ENCODE results near the gene DGKZ. TPM values are rescaled to one million over a fixed set of nuclear protein-coding genes. Genes with fewer than 3 reads are reported as not detected.

Gene DGKZ
- total and polyA plus RNA-seq, 2 donors from 2014 or later = 48.5 to 50.6 TPM

DNA sequence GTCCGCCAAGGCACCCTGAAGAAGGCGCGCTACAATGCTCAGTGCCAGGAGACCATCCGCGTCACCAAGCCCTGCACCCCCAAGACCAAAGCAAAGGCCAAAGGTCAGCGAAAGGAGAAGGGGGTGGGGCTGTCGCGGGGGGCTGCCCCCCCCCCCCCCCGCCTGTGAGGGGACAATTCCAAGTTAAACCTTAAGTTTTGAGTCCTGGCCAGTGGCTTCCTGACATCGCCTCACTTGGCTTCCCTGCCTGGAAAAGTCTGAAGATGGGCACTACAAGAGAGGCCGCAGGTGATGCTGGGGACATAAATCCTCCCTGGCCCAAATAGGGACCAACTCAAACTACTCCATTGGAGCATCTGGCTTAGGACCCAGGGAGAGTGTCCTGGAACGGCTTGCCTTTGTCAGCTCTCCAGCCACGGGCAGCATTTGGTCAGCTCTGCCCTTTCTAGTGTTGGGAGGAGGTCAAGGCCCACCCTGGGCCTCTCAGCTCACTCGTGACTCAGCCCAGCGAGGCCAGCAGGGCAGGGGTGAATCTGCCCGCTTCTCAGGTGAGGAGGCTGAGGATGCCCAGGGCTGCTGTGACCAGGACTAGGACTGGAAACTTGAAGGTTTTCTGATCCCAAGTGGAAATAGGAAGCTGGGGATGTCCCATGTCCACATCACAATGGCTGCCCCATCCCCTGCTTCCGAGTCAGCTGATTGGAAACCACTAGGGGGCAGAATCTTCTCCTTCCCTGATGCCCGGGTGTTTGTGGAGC, 35.6 kb downstream of the DGKZ start:
- Histone ChIP-seq H3K4me1 (ENCODE audit: control insufficient read depth in 2 of 3, insufficient read depth in 2 of 3, low read depth in 1 of 3, low read length in 3 of 3) (peaks cover 0 to 8% (median 4%) of the 10 kb centered on the region in 3 donors), H3K36me3 (ENCODE audit: control insufficient read depth in 2 of 3, insufficient read depth in 3 of 3, low read length in 3 of 3) (no peaks in the 10 kb centered on the region), H3K27me3 (ENCODE audit: control insufficient read depth, insufficient read depth, low read length) (no peaks in the 10 kb centered on the region), H3K4me3 (ENCODE audit: low read length in 3 of 3) (peak overlapping the region in 1 of 3 donors; percentile 64), H3K9me3 (ENCODE audit: control insufficient read depth in 2 of 3, insufficient read depth in 1 of 3, low read length in 3 of 3) (no peaks in the 10 kb centered on the region), H3K9ac (ENCODE audit: low read length in 3 of 3) (no peak overlapping the region), H3K27ac (ENCODE audit: low read depth in 2 of 2, low read length in 2 of 2) (no peak overlapping the region)
- TF ChIP-seq, protein P1, sequence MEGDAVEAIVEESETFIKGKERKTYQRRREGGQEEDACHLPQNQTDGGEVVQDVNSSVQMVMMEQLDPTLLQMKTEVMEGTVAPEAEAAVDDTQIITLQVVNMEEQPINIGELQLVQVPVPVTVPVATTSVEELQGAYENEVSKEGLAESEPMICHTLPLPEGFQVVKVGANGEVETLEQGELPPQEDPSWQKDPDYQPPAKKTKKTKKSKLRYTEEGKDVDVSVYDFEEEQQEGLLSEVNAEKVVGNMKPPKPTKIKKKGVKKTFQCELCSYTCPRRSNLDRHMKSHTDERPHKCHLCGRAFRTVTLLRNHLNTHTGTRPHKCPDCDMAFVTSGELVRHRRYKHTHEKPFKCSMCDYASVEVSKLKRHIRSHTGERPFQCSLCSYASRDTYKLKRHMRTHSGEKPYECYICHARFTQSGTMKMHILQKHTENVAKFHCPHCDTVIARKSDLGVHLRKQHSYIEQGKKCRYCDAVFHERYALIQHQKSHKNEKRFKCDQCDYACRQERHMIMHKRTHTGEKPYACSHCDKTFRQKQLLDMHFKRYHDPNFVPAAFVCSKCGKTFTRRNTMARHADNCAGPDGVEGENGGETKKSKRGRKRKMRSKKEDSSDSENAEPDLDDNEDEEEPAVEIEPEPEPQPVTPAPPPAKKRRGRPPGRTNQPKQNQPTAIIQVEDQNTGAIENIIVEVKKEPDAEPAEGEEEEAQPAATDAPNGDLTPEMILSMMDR (IDR thresholded peaks at IDR 0.05; ENCODE audit: borderline replicate concordance, extremely low read depth, insufficient read depth) = peak; percentile 34
- FAIRE-seq (no peak), DNase-seq (peak in 4 of 5 donors; percentile 50 to 77 (median 64))
- intact Hi-C loops (cut with DNase I) = loop anchor here (10.0 kb wide), 1 partner anchor 152 kb away; no protein-coding TSS in a partner anchor

GRCh38 chr11:46383404-46383758, 36.1 kb downstream of the DGKZ start:
- no peak overlapping the region for H3K4me3 ChIP-seq (ENCODE audit: low read length in 3 of 3)
- H3K27ac ChIP-seq (ENCODE audit: low read depth in 2 of 2, low read length in 2 of 2) = no peak overlapping the region
- no peaks in the 10 kb centered on the region for H3K9me3 ChIP-seq (ENCODE audit: control insufficient read depth in 2 of 3, insufficient read depth in 1 of 3, low read length in 3 of 3)
- no peak for FAIRE-seq
- intact Hi-C loops (cut with DNase I) = loop anchor here (10.0 kb wide), 1 partner anchor 151 kb away; no protein-coding TSS in a partner anchor
- TF ChIP-seq, protein P1 (IDR thresholded peaks at IDR 0.05; ENCODE audit: borderline replicate concordance, extremely low read depth, insufficient read depth) = no peak
- DNase-seq = no peak
- H3K27me3 ChIP-seq (ENCODE audit: control insufficient read depth, insufficient read depth, low read length) = no peaks in the 10 kb centered on the region
- H3K36me3 ChIP-seq (ENCODE audit: control insufficient read depth in 2 of 3, insufficient read depth in 3 of 3, low read length in 3 of 3) = no peaks in the 10 kb centered on the region
- peaks cover 0 to 8% (median 4%) of the 10 kb centered on the region in 3 donors for H3K4me1 ChIP-seq (ENCODE audit: control insufficient read depth in 2 of 3, insufficient read depth in 2 of 3, low read depth in 1 of 3, low read length in 3 of 3)
- no peak overlapping the region for H3K9ac ChIP-seq (ENCODE audit: low read length in 3 of 3)

DNA sequence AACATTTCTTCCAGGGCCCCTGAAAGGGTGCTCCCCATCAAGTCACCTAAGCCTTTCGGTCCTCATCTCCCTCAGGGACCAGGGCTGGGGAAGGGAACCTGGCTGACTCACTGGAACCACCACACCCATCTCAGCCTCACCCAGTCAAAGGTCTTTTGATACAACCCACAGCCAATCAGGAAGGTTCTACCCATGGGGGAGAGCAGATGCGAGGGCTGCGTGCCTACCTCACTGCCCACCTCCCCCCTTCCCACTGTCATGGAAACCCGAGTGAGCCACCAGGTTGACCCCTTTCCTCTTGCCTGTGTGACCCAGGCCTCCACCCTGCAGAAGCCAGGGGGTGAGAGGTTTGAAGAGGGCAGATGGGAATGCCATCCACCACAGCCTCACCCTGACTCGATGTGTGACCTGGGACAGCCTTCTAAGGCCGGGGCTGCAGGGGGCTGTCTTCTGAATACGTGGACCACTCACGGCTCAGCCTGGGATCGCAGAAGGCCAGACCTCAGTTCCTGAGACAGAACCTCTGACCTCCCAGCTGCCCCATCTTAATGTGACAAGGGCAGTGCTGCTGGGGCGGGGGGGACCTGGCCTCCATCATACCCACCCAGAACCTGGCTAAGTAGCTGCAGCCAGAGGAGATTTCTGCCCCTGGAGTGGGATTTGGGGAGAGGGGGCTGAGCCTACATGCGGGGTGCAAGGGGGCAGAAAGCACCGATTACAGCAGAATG, 36.9 kb downstream of the DGKZ start:
- intact Hi-C loops (cut with DNase I) = loop anchor here (10.0 kb wide), 1 partner anchor 151 kb away; no protein-coding TSS in a partner anchor
- Histone ChIP-seq H3K9ac (ENCODE audit: low read length in 3 of 3) (no peak overlapping the region), H3K27ac (ENCODE audit: low read depth in 2 of 2, low read length in 2 of 2) (no peak overlapping the region), H3K27me3 (ENCODE audit: control insufficient read depth, insufficient read depth, low read length) (peaks cover 3% of the 10 kb centered on the region), H3K4me3 (ENCODE audit: low read length in 3 of 3) (no peak overlapping the region), H3K36me3 (ENCODE audit: control insufficient read depth in 2 of 3, insufficient read depth in 3 of 3, low read length in 3 of 3) (no peaks in the 10 kb centered on the region), H3K9me3 (ENCODE audit: control insufficient read depth in 2 of 3, insufficient read depth in 1 of 3, low read length in 3 of 3) (no peaks in the 10 kb centered on the region), H3K4me1 (ENCODE audit: control insufficient read depth in 2 of 3, insufficient read depth in 2 of 3, low read depth in 1 of 3, low read length in 3 of 3) (peaks cover 0 to 8% (median 4%) of the 10 kb centered on the region in 3 donors)
- TF ChIP-seq, protein P1 (IDR thresholded peaks at IDR 0.05; ENCODE audit: borderline replicate concordance, extremely low read depth, insufficient read depth) = no peak
- DNase-seq = peak in 2 of 5 donors; percentile 45 to 50
- FAIRE-seq = no peak

Measured in kidney (tissue), 14 donors.